Spleen (tissue), 7 donors: ENCODE results near the gene IGLL5.

ENCODE experiments used
- POLR2A ChIP-seq, 3 donors: fragments of 450-650 bp; IDR thresholded peaks; one replicate each; pipeline ENCODE4 v1.5.1; 2017; ENCODE audit warnings: antibody characterized with exemption in 3 of 3, mild to moderate bottlenecking in 1 of 3
- POLR2AphosphoS5 ChIP-seq, 3 donors: sonication (generic); formaldehyde crosslinking; IDR thresholded peaks; one replicate each; pipeline ENCODE4 v1.5.1; 2017; ENCODE audit warnings: antibody characterized with exemption in 3 of 3
- TF ChIP-seq, protein P1 (sequence below), 11 experiments: fragments of 200-600 bp in 7 of 11; fragments of 450-650 bp in 4 of 11; sonication (generic) in 4 of 11; IDR thresholded peaks in 8 of 11; conservative IDR thresholded peaks in 3 of 11; 1 replicate in 7 of 11; 2 replicates in 4 of 11; pipeline versions ENCODE4 v1.4.0 to v1.8.0; 2016 to 2021; ENCODE audit warnings: antibody characterized with exemption in 11 of 11, inconsistent platforms in 4 of 11, mild to moderate bottlenecking in 1 of 11
- donor health status: DM: no; HTN: no; CAD: no; lungs with moderate emphysema.
- donor health status: DM: no; HTN: no; CAD: no.
- donor health status: DM: no; HTN: no; CAD: no.

DNA sequence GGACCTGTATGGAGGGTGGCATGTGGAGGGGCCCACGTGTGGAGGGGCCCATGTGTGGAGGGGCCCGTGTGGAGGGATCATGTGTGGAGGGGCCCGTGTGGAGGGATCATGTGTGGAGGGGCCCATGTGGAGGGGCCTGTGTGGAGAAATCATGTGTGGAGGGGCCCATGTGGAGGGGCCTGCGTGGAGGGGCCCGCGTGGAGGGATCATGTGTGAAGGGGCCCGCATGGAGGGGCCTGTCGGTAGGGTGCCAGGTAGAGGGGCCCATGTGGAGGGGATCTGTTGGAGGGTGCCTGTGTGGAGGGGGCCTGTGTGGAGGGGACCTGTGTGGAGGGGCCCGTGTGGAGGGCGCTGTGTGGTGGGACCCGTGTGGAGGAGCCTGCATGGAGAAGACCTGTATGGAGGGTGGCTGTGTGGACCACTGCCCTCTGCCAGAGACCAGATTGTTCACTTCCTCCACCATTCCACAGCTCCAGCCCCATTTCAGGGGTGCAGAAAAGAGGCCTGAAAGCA is 47.0 kb downstream of the IGLL5 start:
- no peak for TF ChIP-seq POLR2A (IDR thresholded peaks at IDR 0.05)
- TF ChIP-seq, protein P1, sequence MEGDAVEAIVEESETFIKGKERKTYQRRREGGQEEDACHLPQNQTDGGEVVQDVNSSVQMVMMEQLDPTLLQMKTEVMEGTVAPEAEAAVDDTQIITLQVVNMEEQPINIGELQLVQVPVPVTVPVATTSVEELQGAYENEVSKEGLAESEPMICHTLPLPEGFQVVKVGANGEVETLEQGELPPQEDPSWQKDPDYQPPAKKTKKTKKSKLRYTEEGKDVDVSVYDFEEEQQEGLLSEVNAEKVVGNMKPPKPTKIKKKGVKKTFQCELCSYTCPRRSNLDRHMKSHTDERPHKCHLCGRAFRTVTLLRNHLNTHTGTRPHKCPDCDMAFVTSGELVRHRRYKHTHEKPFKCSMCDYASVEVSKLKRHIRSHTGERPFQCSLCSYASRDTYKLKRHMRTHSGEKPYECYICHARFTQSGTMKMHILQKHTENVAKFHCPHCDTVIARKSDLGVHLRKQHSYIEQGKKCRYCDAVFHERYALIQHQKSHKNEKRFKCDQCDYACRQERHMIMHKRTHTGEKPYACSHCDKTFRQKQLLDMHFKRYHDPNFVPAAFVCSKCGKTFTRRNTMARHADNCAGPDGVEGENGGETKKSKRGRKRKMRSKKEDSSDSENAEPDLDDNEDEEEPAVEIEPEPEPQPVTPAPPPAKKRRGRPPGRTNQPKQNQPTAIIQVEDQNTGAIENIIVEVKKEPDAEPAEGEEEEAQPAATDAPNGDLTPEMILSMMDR (IDR thresholded peaks at IDR 0.05 in 8 of 11, conservative IDR thresholded peaks at IDR 0.05 in 3 of 11): no peak
- no peak for TF ChIP-seq POLR2AphosphoS5 (IDR thresholded peaks at IDR 0.05)
